Lower leg skin (tissue), 4 donors: Measurements from ENCODE around the gene RIMKLB. TPM values are rescaled to one million over a fixed set of nuclear protein-coding genes. Genes with fewer than 3 reads are reported as not detected.
"Not testable (repeated sequence)": the region's sequence is repeated elsewhere in the genome, so short reads cannot be mapped to it uniquely, and the experiment has no call there.

ENCODE experiments used
- DNase-seq, 2 donors: peaks; one replicate each; pipeline ENCODE4 v3.0.0-alpha.2; 2019; ENCODE audit warnings: low spot score in 2 of 2
- H3K4me3 ChIP-seq: fragments of 200-600 bp; sonication (generic); 2 replicates; pipeline ENCODE4 v1.5.1; 2017; ENCODE audit warnings: mild to moderate bottlenecking, low read depth; ENCODE audit not compliant: poor library complexity, severe bottlenecking
- CTCF ChIP-seq, 3 donors: fragments of 450-650 bp; IDR thresholded peaks; one replicate each; pipeline ENCODE4 v1.5.1; 2016; ENCODE audit warnings: antibody characterized with exemption in 3 of 3, mild to moderate bottlenecking in 3 of 3, moderate library complexity in 2 of 3
- POLR2A ChIP-seq, 2 donors: fragments of 450-650 bp; IDR thresholded peaks; one replicate each; pipeline ENCODE4 v1.6.1; 2016 to 2017; ENCODE audit warnings: antibody characterized with exemption in 2 of 2, mild to moderate bottlenecking in 1 of 2, moderate library complexity in 1 of 2
- WGBS, 2 donors: methylation state at CpG; one replicate each; pipeline ENCODE4 v1.1.5; 2018; 5-methylcytosine and 5-hydroxymethylcytosine counted together
- intact Hi-C: fragments of 100-400 bp; cut with DNase I; formaldehyde crosslinking; loops from one replicate; pipeline ENCODE4 v1.15.0; 2023; ENCODE audit warnings: low total_unique reads
- total RNA-seq, 4 donors: library from RNA; depleted of rRNA; stranded (reverse); fragments of >200 nt; gene quantifications; one replicate each; pipeline ENCODE4 v1.1.0, GENCODE V29; 2016

The RIMKLB gene
- total RNA-seq, 4 donors from 2014 or later: 5.8 to 17.9 (median 11.8) TPM

GRCh38 chr12:8817856-8818255, 120.1 kb downstream of the RIMKLB start:
- 50 to 81% methylated on average over 1 of the region's 1 CpG for WGBS, 2 donors
- intact Hi-C loops: no loop called here
- no peak overlapping the region for H3K4me3 ChIP-seq
- no peak for DNase-seq
- TF ChIP-seq POLR2A (IDR thresholded peaks at IDR 0.05): no peak
- TF ChIP-seq CTCF (IDR thresholded peaks at IDR 0.05): no peak

- 80 to 95% methylated on average over 2 of the region's 2 CpGs for WGBS, 2 donors
- DNase-seq: no peak
- H3K4me3 ChIP-seq: no peak overlapping the region
- intact Hi-C loops: no loop called here
- TF ChIP-seq CTCF (IDR thresholded peaks at IDR 0.05): no peak
- no peak for TF ChIP-seq POLR2A (IDR thresholded peaks at IDR 0.05)
Observed at GRCh38 chr12:8818526-8818925, 120.7 kb downstream of the RIMKLB start.

- no peak for DNase-seq
- intact Hi-C loops: no loop called here
- WGBS, 2 donors: 35 to 38% methylated on average over 5 of the region's 5 CpGs
- TF ChIP-seq CTCF (IDR thresholded peaks at IDR 0.05) (no peak), POLR2A (IDR thresholded peaks at IDR 0.05) (no peak)
- H3K4me3 ChIP-seq: no peak overlapping the region
Observed at GRCh38 chr12:8819666-8819980, 121.8 kb downstream of the RIMKLB start.

GRCh38 chr12:8820676-8821407, 123.1 kb downstream of the RIMKLB start:
- H3K4me3 ChIP-seq, DNase-seq, intact Hi-C loops: not testable (repeated sequence)
- WGBS, 2 donors: 84 to 89% methylated on average over 8 of the region's 8 CpGs

- TF ChIP-seq CTCF (IDR thresholded peaks at IDR 0.05): no peak
- TF ChIP-seq POLR2A (IDR thresholded peaks at IDR 0.05): no peak
- no peak for DNase-seq
- no peak overlapping the region for H3K4me3 ChIP-seq
- intact Hi-C loops: no loop called here
- WGBS, 2 donors: 45 to 49% methylated on average over 3 of the region's 3 CpGs
Observed at GRCh38 chr12:8821591-8821990, 123.8 kb downstream of the RIMKLB start.

GRCh38 chr12:8822298-8822697, 124.5 kb downstream of the RIMKLB start, which contains the start of gene A2ML1:
A2ML1 (plus strand) TSS chr12:8822621; CDS start chr12:8822652, 31 bp downstream.
- no peak for TF ChIP-seq CTCF (IDR thresholded peaks at IDR 0.05)
- no peak within 1 kb of the TSS for H3K4me3 ChIP-seq
- WGBS, 2 donors: 22 to 69% methylated on average over 3 of the region's 3 CpGs
- intact Hi-C loops: no loop called here
- no peak for DNase-seq
